ENCODE data around the gene DBF4.

- no peak for TF ChIP-seq CTCF (conservative IDR thresholded peaks at IDR 0.05)
- no peak for TF ChIP-seq EZH2 (IDR thresholded peaks at IDR 0.05; ENCODE audit: low read depth)
Measured at GRCh38 chr7:87948371-87948770, 72.1 kb downstream of the DBF4 start.

Data from PC-9 (cell line).